GM19468 (cell line): ENCODE measurements around the gene DHX58.

Experiments used
- ATAC-seq: cut with Tn5 transposase; IDR thresholded peaks from one replicate; pipeline ENCODE4 v1.9.1; 2021; ENCODE audit warnings: mild to moderate bottlenecking, moderate library complexity, moderate number of reproducible peaks; ENCODE audit not compliant: unreplicated experiment; ENCODE audit errors: extremely low read depth

DHX58 gene

GRCh38 chr17:42058063-42058462, 54.5 kb downstream of the DHX58 start:
- ATAC-seq: no peak

- ATAC-seq: no peak
Observed at GRCh38 chr17:42056635-42057034, 55.9 kb downstream of the DHX58 start.

- ATAC-seq: no peak
Observed at GRCh38 chr17:42055496-42055895, 57.0 kb downstream of the DHX58 start.

GRCh38 chr17:42055027-42055426, 57.5 kb downstream of the DHX58 start:
- ATAC-seq: no peak

DNA sequence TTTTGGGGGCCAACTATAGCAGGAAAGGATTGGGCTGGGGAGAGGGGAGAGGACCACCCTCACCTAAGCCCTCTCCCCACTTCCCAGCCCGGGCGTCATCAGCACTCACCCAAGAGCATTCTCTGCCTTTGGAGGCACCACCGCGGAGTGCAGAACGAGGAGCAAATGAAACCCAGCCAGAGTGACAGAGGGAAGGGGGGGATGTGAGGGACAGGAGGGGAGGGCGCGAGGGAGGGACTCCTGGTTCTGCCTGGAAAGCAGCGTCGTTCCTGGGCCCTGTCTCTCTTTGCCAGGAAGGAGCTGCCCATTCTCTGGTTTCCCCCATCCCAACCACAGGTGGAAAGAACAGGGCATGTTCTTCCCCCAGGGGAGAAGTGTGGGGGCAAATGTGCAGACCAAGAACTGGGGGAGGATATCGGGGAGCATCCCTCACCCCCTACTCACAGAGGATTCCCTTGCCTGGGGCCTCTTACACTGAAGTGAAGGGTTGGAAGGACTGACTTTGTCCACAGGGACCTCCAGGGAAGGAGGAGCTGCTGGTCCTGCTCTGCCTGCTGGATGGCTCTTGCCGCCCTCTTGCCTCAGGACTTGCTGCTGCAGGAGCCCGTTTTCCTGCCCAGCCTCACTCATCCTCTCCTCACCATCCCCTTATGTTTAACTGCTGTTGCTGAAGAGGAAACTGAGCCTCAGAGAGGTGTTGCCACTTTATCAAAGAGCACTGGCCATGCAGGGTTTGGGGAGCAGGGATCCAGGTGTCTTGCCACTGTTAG, 58.6 kb downstream of the DHX58 start:
- ATAC-seq: no peak

GRCh38 chr17:42052346-42052877, 60.1 kb downstream of the DHX58 start:
- no peak for ATAC-seq

DNA sequence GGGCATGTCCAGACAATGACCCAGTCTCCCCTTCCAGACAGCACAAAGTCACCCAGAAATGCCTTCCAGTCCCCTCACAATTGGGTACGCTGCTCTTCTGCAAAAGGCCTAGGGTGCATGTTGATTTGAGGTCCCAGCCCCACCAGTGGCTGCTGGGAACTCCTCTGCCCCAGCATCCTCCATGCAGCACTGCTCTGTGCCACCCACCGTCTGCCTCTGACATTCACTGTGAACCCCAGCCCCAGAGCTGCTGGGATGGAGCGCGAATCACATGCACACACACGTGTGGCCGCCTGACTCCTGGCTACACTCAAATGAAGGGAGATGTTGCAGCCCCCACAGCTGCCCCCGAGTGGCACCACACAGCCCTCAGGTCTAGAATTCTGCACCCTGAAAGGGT, 60.9 kb downstream of the DHX58 start:
- ATAC-seq: no peak
